PC-3 (cell line): Measurements from ENCODE around the gene HAUS7. TPM values are rescaled to one million over a fixed set of nuclear protein-coding genes. Genes with fewer than 3 reads are reported as not detected.

ENCODE experiments used
- ATAC-seq: fragments of 200-7000 bp; cut with Tn5 transposase; 2 replicates; pipeline ENCODE4 v1.9.1; 2020; ENCODE audit warnings: mild to moderate bottlenecking, moderate library complexity
- BruUV-seq: library from RNA; stranded (reverse); fragments of 400-500 nt; replicated peaks from 2 replicates; lab custom pipeline; 2021; lab: Mats Ljungman, UMichigan
- CTCF ChIA-PET: fragments of 300-600 bp; sonication (Branson Sonifier 250); formaldehyde crosslinking; loops from one replicate; lab custom pipeline; 2022; ENCODE audit warnings: antibody characterized with exemption; lab: Charles Lee
- POLR2A ChIA-PET: fragments of 300-600 bp; sonication (Branson Sonifier 250); formaldehyde crosslinking; loops from one replicate; lab custom pipeline; 2022; ENCODE audit warnings: antibody characterized with exemption; ENCODE audit not compliant: unreplicated experiment; lab: Charles Lee
- DNase-seq: peaks from one replicate; pipeline ENCODE4 v3.0.0-alpha.2; 2015
- H2AFZ ChIP-seq: fragments of 300-600 bp; sonication (generic); 2 replicates; pipeline ENCODE4 v1.6.0; 2016; ENCODE audit warnings: antibody characterized with exemption, low read length
- H3F3A ChIP-seq: fragments of 300-600 bp; sonication (generic); one replicate; pipeline ENCODE4 v1.6.0; 2017; ENCODE audit warnings: antibody characterized with exemption, low read length, control low read depth, mild to moderate bottlenecking; ENCODE audit not compliant: unreplicated experiment
- H3K27ac ChIP-seq: fragments of 300-600 bp; sonication (generic); 2 replicates; pipeline ENCODE4 v1.5.1; 2016; ENCODE audit warnings: mild to moderate bottlenecking, low read length
- H3K27me3 ChIP-seq: fragments of 300-600 bp; sonication (generic); 2 replicates; pipeline ENCODE4 v1.6.1; 2016; ENCODE audit warnings: low read length, mixed read lengths
- H3K36me3 ChIP-seq: fragments of 300-600 bp; sonication (generic); 2 replicates; pipeline ENCODE4 v1.6.1; 2016; ENCODE audit warnings: low read depth, mixed run types, low read length, mixed read lengths
- H3K4me1 ChIP-seq: fragments of 300-600 bp; sonication (generic); 2 replicates; pipeline ENCODE4 v1.5.1; 2016; ENCODE audit warnings: low read length; ENCODE audit not compliant: insufficient read depth
- H3K4me2 ChIP-seq: fragments of 300-600 bp; sonication (generic); 2 replicates; pipeline ENCODE4 v1.6.0; 2016; ENCODE audit warnings: low read length
- H3K4me3 ChIP-seq: fragments of 300-600 bp; sonication (generic); 2 replicates; pipeline ENCODE4 v1.5.1; 2016; ENCODE audit warnings: mild to moderate bottlenecking, low read length, mixed read lengths
- H3K79me2 ChIP-seq: fragments of 300-600 bp; sonication (generic); 2 replicates; pipeline ENCODE4 v1.6.1; 2017; ENCODE audit warnings: low read length, mixed read lengths
- H3K9ac ChIP-seq: fragments of 300-600 bp; sonication (generic); 2 replicates; pipeline ENCODE4 v1.6.0; 2016; ENCODE audit warnings: mild to moderate bottlenecking, low read length
- H3K9me2 ChIP-seq: fragments of 300-600 bp; sonication (generic); replicated peaks from 2 replicates; pipeline ENCODE4 v1.6.1; 2016; ENCODE audit warnings: mixed run types, low read length, mixed read lengths
- H3K9me3 ChIP-seq: fragments of 300-600 bp; sonication (generic); 2 replicates; pipeline ENCODE4 v1.6.1; 2016; ENCODE audit warnings: low read length, mixed read lengths
- H4K20me1 ChIP-seq: fragments of 300-600 bp; sonication (generic); 2 replicates; pipeline ENCODE4 v1.6.1; 2016; ENCODE audit warnings: low read length, mixed read lengths
- CTCF ChIP-seq: fragments of 300-600 bp; sonication (generic); conservative IDR thresholded peaks from 2 replicates; pipeline ENCODE4 v1.5.1; 2017; ENCODE audit warnings: antibody characterized with exemption, low read depth, mild to moderate bottlenecking, low read length
- EZH2 ChIP-seq: fragments of 300-600 bp; sonication (generic); IDR thresholded peaks from one replicate; pipeline ENCODE4 v1.6.1; 2017; ENCODE audit warnings: antibody characterized with exemption, mild to moderate bottlenecking, low read length; ENCODE audit not compliant: unreplicated experiment
- EZH2phosphoT487 ChIP-seq: fragments of 300-600 bp; sonication (generic); IDR thresholded peaks from 2 replicates; pipeline ENCODE4 v1.6.1; 2018; ENCODE audit warnings: mild to moderate bottlenecking, antibody characterized with exemption, low read length, borderline replicate concordance
- intact Hi-C: fragments of 100-400 bp; cut with micrococcal nuclease; formaldehyde crosslinking; loops from 2 replicates; pipeline ENCODE4 v1.9.0; 2023
- total RNA-seq: library from RNA; depleted of rRNA; stranded (reverse); fragments of >200 nt; gene quantifications from 2 replicates; pipeline ENCODE4 v1.2.3, GENCODE V29; 2014

The HAUS7 gene
- total RNA-seq, 1 experiment from 2014 or later, result 46.0 TPM

GRCh38 chrX:153438532-153438931 is 31.8 kb downstream of the HAUS7 start:
- Histone ChIP-seq H3K9me2 (no peaks in the 10 kb centered on the region), H3K27ac (no peak overlapping the region), H3K36me3 (no peaks in the 10 kb centered on the region), H3F3A (no peaks in the 10 kb centered on the region), H3K79me2 (no peaks in the 10 kb centered on the region), H3K4me3 (no peak overlapping the region), H3K4me1 (peaks cover 2% of the 10 kb centered on the region; the same call in 1 of the 2 replicates), H3K4me2 (no peak overlapping the region), H2AFZ (no peak overlapping the region), H3K9ac (no peak overlapping the region), H3K27me3 (no peaks in the 10 kb centered on the region), H4K20me1 (no peaks in the 10 kb centered on the region), H3K9me3 (no peaks in the 10 kb centered on the region)
- intact Hi-C loops, result no loop called here
- POLR2A ChIA-PET, result no interaction called here
- no peak for DNase-seq
- TF ChIP-seq EZH2phosphoT487 (no peak), CTCF (peak; percentile 36; the same call in 1 of the 2 replicates)
- CTCF ChIA-PET, result no interaction called here
- ATAC-seq, result no peak
- no TSS peak for BruUV-seq

- DNase-seq (no peak), ATAC-seq (no peak)
- no peak overlapping the region for H3K4me2 ChIP-seq
- no peak for TF ChIP-seq EZH2
- no peak for TF ChIP-seq CTCF
- TF ChIP-seq EZH2phosphoT487, result no peak
- H3K9ac ChIP-seq, result no peak overlapping the region
- H3K9me2 ChIP-seq, result no peaks in the 10 kb centered on the region
- H4K20me1 ChIP-seq, result no peaks in the 10 kb centered on the region
- BruUV-seq, result no TSS peak
- intact Hi-C loops, result no loop called here
- no peaks in the 10 kb centered on the region for H3K79me2 ChIP-seq
- no peak overlapping the region for H3K4me3 ChIP-seq
- no peaks in the 10 kb centered on the region for H3F3A ChIP-seq
- H3K36me3 ChIP-seq, result no peaks in the 10 kb centered on the region
- H3K27ac ChIP-seq, result no peak overlapping the region
- H2AFZ ChIP-seq, result no peak overlapping the region
- H3K9me3 ChIP-seq, result no peaks in the 10 kb centered on the region
- H3K4me1 ChIP-seq, result no peaks in the 10 kb centered on the region
- CTCF ChIA-PET, result no interaction called here
- H3K27me3 ChIP-seq, result no peaks in the 10 kb centered on the region
- POLR2A ChIA-PET, result no interaction called here
Measured at GRCh38 chrX:153435845-153436244, 34.5 kb downstream of the HAUS7 start.

- Histone ChIP-seq H3K9ac (no peak overlapping the region), H3K79me2 (no peaks in the 10 kb centered on the region), H3K9me3 (no peaks in the 10 kb centered on the region), H4K20me1 (no peaks in the 10 kb centered on the region), H3K4me3 (no peak overlapping the region), H3K27ac (no peak overlapping the region), H3K4me2 (no peak overlapping the region), H3K27me3 (no peaks in the 10 kb centered on the region), H3K4me1 (no peaks in the 10 kb centered on the region), H2AFZ (no peak overlapping the region), H3K9me2 (no peaks in the 10 kb centered on the region), H3F3A (no peaks in the 10 kb centered on the region), H3K36me3 (no peaks in the 10 kb centered on the region)
- POLR2A ChIA-PET, result no interaction called here
- no TSS peak for BruUV-seq
- DNase-seq (no peak), ATAC-seq (no peak)
- TF ChIP-seq CTCF (no peak), EZH2 (no peak), EZH2phosphoT487 (no peak)
- CTCF ChIA-PET, result no interaction called here
- intact Hi-C loops, result no loop called here
Measured at GRCh38 chrX:153434801-153435200, 35.6 kb downstream of the HAUS7 start.
